GM12891 (cell line): ENCODE results near the gene MST1.

ENCODE experiments used
- POLR2A ChIP-seq: IDR thresholded peaks from 2 replicates; pipeline ENCODE4 v1.6.1; 2011; ENCODE audit warnings: low read depth, low read length, control low read depth
- POLR2AphosphoS5 ChIP-seq: IDR thresholded peaks from 2 replicates; pipeline ENCODE4 v1.6.1; 2011; ENCODE audit warnings: low read depth, low read length, control low read depth
- SPI1 ChIP-seq: IDR thresholded peaks from 2 replicates; pipeline ENCODE4 v1.6.1; 2011; ENCODE audit warnings: low read depth, low read length, control low read depth

GRCh38 chr3:49721596-49721895, 32.3 kb upstream of the MST1 start:
- no peak for TF ChIP-seq POLR2AphosphoS5
- no peak for TF ChIP-seq POLR2A
- TF ChIP-seq SPI1: no peak
